Spinal cord (tissue), 10 donors: ENCODE measurements around the gene ASXL3. TPM values are rescaled to one million over a fixed set of nuclear protein-coding genes. Genes with fewer than 3 reads are reported as not detected.
A peak's percentile ranks its signal among the peaks of the same experiment; 100 is the strongest.

Experiments
- DNase-seq, 6 donors: peaks; one replicate each; pipeline versions ENCODE4 v3.0.0 to v3.0.0-alpha.2; 2013 to 2015; ENCODE audit warnings: low spot score in 6 of 6, low read depth in 4 of 6
- H3K27ac ChIP-seq: one replicate; pipeline ENCODE4 v1.5.1; 2013; ENCODE audit warnings: low read depth, low read length, control low read depth
- H3K27me3 ChIP-seq: one replicate; pipeline ENCODE4 v1.6.1; 2013; ENCODE audit warnings: low read length; ENCODE audit not compliant: control insufficient read depth, insufficient read depth
- H3K36me3 ChIP-seq: one replicate; pipeline ENCODE4 v1.6.1; 2013; ENCODE audit warnings: low read length; ENCODE audit not compliant: control insufficient read depth, insufficient read depth
- H3K4me1 ChIP-seq: one replicate; pipeline ENCODE4 v1.6.1; 2013; ENCODE audit warnings: low read length; ENCODE audit not compliant: control insufficient read depth, insufficient read depth
- H3K4me3 ChIP-seq: one replicate; pipeline ENCODE4 v1.5.1; 2013; ENCODE audit warnings: low read depth, low read length, control low read depth
- H3K9me3 ChIP-seq: one replicate; pipeline ENCODE4 v1.6.1; 2013; ENCODE audit warnings: low read length; ENCODE audit not compliant: control insufficient read depth, insufficient read depth
- WGBS: methylation state at CpG from one replicate; pipeline ENCODE4 v1.1.5; 2013; ENCODE audit warnings: missing lambda C conversion rate; ENCODE audit not compliant: insufficient coverage; 5-methylcytosine and 5-hydroxymethylcytosine counted together
- polyA plus RNA-seq, 2 donors: library from polyadenylated mRNA; unstranded; fragments of 120-200 nt; gene quantifications; one replicate each; pipeline ENCODE4 v1.2.1, GENCODE V29; 2013; ENCODE audit not compliant: insufficient read length in 2 of 2
- total RNA-seq, 2 donors: library from RNA; depleted of rRNA in 1 of 2; stranded (reverse); fragments of 120-200 nt in 1 of 2; fragments of >200 nt in 1 of 2; gene quantifications; one replicate each; pipeline versions ENCODE4 v1.2.3 to v1.2.4, GENCODE V29; 2013 to 2014
- donor health status: healthy.

The ASXL3 gene
- total and polyA plus RNA-seq, 4 donors = 12.1 to 34.2 (median 22.7) TPM

DNA sequence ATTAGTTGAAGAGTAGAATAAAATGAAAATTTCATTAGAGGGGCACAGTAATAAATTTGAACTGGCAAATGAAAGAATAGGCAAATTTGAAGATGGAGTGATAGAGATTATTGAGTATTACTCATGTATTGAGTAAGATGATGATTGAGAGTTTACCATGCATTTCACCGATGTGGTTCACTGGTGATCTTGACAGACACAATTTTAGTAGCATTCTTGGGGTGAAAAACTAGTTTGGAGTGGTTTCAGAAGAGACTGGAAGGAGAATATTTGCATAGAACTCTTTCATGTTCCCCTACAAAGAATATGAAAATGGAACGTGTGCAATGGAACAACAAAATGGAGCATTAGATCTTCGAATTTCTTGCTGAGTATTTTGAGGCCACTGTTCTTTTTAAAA, 121.4 kb downstream of the ASXL3 start:
- no peak overlapping the region for H3K4me3 ChIP-seq
- no CpG with 5 or more reads among the region's 3 CpGs for WGBS
- DNase-seq = no peak
- H3K27me3 ChIP-seq = no peaks in the 10 kb centered on the region
- H3K36me3 ChIP-seq = no peaks in the 10 kb centered on the region
- H3K27ac ChIP-seq = no peak overlapping the region
- H3K4me1 ChIP-seq = no peaks in the 10 kb centered on the region
- H3K9me3 ChIP-seq = no peaks in the 10 kb centered on the region

GRCh38 chr18:33700513-33700976, 122.5 kb downstream of the ASXL3 start:
- no peaks in the 10 kb centered on the region for H3K9me3 ChIP-seq
- H3K27me3 ChIP-seq = no peaks in the 10 kb centered on the region
- no CpG with 5 or more reads among the region's 3 CpGs for WGBS
- no peaks in the 10 kb centered on the region for H3K36me3 ChIP-seq
- no peak overlapping the region for H3K4me3 ChIP-seq
- H3K27ac ChIP-seq = no peak overlapping the region
- no peak for DNase-seq
- no peaks in the 10 kb centered on the region for H3K4me1 ChIP-seq

DNA sequence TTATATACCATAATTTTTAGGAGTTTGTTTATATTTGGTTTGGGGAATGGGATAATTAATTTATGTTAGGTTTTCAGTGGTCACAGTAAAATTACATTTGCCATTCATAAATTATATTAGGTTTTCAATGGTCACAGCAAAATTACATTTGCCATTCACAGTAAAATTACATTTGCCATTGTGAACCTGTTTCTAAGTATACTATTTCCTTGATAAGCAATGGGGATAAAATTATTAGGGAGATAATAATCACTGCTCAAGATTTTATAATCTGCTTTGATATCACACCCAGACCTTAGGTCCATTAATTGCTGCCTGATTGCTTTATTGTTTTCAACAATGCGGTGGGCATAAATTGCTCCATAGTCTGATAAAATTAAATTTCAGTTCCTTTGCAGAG, 124.6 kb downstream of the ASXL3 start:
- no peaks in the 10 kb centered on the region for H3K36me3 ChIP-seq
- no peak overlapping the region for H3K4me3 ChIP-seq
- no peaks in the 10 kb centered on the region for H3K4me1 ChIP-seq
- H3K27me3 ChIP-seq = no peaks in the 10 kb centered on the region
- DNase-seq = no peak
- H3K9me3 ChIP-seq = no peaks in the 10 kb centered on the region
- H3K27ac ChIP-seq = no peak overlapping the region
- WGBS = 100% methylated on average over 1 of the region's 1 CpG

DNA sequence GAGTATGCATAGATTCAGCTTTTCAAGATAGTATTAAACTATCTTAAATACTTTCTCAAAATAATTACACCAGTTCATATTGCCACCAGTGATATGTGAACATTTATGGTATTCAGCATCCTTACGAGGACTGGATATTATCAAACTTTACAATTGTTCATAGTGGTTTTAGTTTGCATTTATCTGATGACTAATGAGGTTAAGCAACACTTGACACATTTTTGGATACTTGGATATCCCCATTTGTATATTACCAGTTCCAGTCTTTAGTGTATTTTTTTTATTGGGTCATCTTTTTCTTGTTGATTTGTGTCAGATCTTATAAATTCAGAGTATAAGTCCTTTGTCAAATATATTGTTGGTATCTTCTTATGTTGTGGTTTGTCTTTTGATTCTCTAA, 128.4 kb downstream of the ASXL3 start:
- H3K27ac ChIP-seq = no peak overlapping the region
- no peak overlapping the region for H3K4me3 ChIP-seq
- WGBS = no CpG with 5 or more reads among the region's 1 CpG
- DNase-seq = no peak
- no peaks in the 10 kb centered on the region for H3K27me3 ChIP-seq
- H3K4me1 ChIP-seq = no peaks in the 10 kb centered on the region
- H3K36me3 ChIP-seq = no peaks in the 10 kb centered on the region
- H3K9me3 ChIP-seq = no peaks in the 10 kb centered on the region

DNA sequence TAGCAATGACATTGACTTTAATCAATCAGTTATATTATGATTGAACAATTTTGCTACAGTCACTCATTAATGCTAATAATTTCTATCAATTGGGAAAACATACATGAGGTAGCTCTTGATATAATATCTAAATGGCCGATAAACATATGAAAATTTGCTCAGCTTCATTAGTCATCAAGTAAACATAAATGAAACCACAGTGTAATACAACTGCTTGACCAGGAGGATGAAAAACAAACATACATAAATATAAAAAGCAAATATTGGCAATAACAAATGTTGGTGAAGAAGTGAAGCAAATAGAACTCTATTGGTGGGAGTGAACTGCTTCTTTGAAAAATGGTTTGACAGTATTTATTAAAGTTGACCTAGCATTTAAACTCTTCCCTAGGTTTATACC, 130.9 kb downstream of the ASXL3 start:
- Histone ChIP-seq H3K27ac (no peak overlapping the region), H3K9me3 (no peaks in the 10 kb centered on the region), H3K4me1 (no peaks in the 10 kb centered on the region), H3K4me3 (no peak overlapping the region), H3K36me3 (no peaks in the 10 kb centered on the region), H3K27me3 (no peaks in the 10 kb centered on the region)
- no peak for DNase-seq
- WGBS = no CpG with 5 or more reads among the region's 1 CpG

DNA sequence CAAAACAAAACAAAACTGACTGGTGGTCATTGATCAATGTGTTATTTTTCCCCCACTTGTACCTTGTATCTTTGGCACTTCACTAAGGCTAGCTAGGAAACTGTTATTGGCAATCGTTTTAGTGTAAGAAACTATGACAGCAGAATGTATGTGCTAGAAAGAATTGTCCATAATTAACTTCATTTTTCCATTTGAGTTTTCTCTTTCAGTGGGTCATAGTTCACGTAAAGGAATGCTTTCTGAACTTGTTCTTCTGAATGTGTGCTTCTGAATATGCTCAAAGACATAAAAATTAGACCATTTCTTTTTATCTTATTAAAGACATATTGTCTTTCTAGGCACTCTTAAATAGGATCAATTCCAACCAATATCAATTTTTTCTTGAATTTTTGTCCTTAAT, 132.2 kb downstream of the ASXL3 start:
- no peak overlapping the region for H3K4me3 ChIP-seq
- no peaks in the 10 kb centered on the region for H3K9me3 ChIP-seq
- no peak overlapping the region for H3K27ac ChIP-seq
- WGBS = no CpG with 5 or more reads among the region's 2 CpGs
- no peaks in the 10 kb centered on the region for H3K4me1 ChIP-seq
- no peaks in the 10 kb centered on the region for H3K27me3 ChIP-seq
- no peaks in the 10 kb centered on the region for H3K36me3 ChIP-seq
- DNase-seq = no peak

DNA sequence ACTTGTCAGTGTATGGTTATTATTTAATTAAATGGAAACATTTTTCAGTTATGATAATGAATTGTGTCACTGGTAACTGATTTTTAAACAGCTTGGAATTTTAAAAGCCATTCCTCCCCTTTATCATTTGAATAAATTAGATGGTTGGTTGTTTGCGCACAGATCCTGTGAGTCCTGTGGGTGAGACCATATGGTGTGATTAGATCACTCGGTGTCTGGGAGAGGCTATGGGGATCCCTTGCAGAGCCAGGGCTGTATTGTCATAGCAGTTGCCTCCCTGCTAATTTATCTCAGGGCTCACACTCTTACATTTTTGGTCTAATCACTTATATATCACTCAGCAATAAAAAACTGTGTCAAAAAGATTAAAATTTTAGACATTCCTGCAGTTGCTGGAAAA, 133.5 kb downstream of the ASXL3 start:
- WGBS = no CpG with 5 or more reads among the region's 2 CpGs
- H3K4me1 ChIP-seq = no peaks in the 10 kb centered on the region
- no peak overlapping the region for H3K4me3 ChIP-seq
- peak in 2 of 6 donors; percentile 70 to 74 for DNase-seq
- H3K9me3 ChIP-seq = no peaks in the 10 kb centered on the region
- H3K27me3 ChIP-seq = no peaks in the 10 kb centered on the region
- H3K27ac ChIP-seq = no peak overlapping the region
- H3K36me3 ChIP-seq = no peaks in the 10 kb centered on the region

DNA sequence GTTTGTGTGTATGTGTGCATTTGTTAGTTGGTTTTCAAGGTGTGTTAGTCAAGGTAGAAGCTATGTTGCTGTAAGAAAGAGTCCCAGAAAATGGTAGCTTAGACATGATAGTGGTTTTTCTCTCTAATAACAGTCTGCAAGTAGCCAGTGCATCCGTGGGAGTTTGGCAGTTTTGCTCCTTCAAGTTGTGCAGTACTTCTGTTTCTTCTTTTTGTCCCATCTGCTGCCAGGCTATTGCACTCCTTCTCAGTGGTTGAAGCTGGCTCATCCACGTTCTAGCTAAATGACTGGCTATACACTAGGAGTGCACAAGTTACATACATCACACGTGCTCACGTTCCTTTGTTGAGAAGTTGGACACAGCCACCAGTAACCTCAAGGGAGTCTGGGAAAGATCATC, 134.7 kb downstream of the ASXL3 start:
- 100% methylated on average over 1 of the region's 4 CpGs for WGBS
- no peaks in the 10 kb centered on the region for H3K9me3 ChIP-seq
- peak in 1 of 6 donors; percentile 49 for DNase-seq

GRCh38 chr18:33716061-33716683, 138.2 kb downstream of the ASXL3 start:
- Histone ChIP-seq H3K9me3 (no peaks in the 10 kb centered on the region), H3K27me3 (no peaks in the 10 kb centered on the region), H3K4me1 (no peaks in the 10 kb centered on the region), H3K36me3 (no peaks in the 10 kb centered on the region), H3K27ac (no peak overlapping the region), H3K4me3 (no peak overlapping the region)
- peak in 3 of 6 donors; percentile 10 to 43 (median 28) for DNase-seq
- 80% methylated on average over 1 of the region's 4 CpGs for WGBS

More for the DNA sequence above, 134.7 kb downstream of the ASXL3 start:
- H3K36me3 ChIP-seq = no peaks in the 10 kb centered on the region
- H3K27ac ChIP-seq = no peak overlapping the region
- no peaks in the 10 kb centered on the region for H3K27me3 ChIP-seq
- H3K4me3 ChIP-seq = no peak overlapping the region
- no peaks in the 10 kb centered on the region for H3K4me1 ChIP-seq

DNA sequence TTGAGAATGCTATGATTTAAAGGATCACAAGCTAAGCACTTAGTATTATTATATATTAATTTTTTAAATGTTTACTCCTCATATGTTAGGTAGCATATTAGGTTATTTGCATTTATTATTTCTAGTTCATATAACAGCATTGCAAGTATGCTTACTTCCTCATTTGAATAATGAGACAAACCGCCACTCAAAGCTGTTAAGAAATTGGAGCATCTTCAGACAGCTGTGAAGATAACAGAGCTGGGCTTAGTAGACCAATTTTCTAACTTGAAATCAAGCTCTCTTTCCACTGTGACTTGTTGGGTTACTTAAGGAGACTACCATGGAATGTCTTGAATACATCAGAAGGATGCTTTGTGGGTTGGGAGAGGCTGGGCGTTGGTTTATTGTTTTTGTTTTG, 139.3 kb downstream of the ASXL3 start:
- Histone ChIP-seq H3K27me3 (no peaks in the 10 kb centered on the region), H3K9me3 (peaks cover under 1% of the 10 kb centered on the region), H3K27ac (no peak overlapping the region), H3K36me3 (no peaks in the 10 kb centered on the region), H3K4me1 (no peaks in the 10 kb centered on the region), H3K4me3 (no peak overlapping the region)
- DNase-seq = no peak
- WGBS = 100% methylated on average over 1 of the region's 2 CpGs
